ENCODE data around the gene RBCK1.

DNA sequence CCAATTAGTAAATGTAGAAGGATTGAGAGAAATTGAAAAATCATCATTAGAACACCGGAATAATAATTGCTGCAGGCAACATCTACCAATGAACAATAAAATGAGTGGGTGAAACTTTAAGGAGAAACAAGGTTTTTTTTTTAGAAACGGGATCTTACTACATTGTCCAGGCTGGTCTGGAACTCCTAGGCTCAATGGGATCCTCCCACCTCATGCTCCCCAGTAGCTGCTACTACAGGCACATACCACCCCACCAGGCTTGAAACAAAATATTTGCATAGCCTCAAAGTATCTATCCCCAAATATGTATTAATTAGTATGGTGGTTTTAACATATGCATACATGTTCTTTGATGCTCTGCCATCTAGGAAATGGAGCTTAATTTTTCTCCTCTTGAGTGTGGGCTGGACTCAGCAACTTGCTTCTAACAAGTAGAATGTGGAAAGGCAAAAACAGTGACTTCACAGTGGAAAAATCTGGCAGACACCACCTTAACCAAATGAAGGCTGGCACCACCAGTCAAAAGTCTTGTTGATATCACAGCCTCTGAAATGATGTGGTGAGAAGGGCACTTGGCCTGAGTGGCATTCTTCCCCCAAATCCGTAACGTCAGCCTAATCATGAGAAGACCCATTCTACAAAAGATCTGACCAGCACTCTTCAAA lies 49.1 kb upstream of the RBCK1 start:
- TF ChIP-seq POLR2A (IDR thresholded peaks at IDR 0.05) (no peak), POLR2AphosphoS5 (IDR thresholded peaks at IDR 0.05) (no peak)
- TF ChIP-seq, protein P1, sequence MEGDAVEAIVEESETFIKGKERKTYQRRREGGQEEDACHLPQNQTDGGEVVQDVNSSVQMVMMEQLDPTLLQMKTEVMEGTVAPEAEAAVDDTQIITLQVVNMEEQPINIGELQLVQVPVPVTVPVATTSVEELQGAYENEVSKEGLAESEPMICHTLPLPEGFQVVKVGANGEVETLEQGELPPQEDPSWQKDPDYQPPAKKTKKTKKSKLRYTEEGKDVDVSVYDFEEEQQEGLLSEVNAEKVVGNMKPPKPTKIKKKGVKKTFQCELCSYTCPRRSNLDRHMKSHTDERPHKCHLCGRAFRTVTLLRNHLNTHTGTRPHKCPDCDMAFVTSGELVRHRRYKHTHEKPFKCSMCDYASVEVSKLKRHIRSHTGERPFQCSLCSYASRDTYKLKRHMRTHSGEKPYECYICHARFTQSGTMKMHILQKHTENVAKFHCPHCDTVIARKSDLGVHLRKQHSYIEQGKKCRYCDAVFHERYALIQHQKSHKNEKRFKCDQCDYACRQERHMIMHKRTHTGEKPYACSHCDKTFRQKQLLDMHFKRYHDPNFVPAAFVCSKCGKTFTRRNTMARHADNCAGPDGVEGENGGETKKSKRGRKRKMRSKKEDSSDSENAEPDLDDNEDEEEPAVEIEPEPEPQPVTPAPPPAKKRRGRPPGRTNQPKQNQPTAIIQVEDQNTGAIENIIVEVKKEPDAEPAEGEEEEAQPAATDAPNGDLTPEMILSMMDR (IDR thresholded peaks at IDR 0.05): no peak
